Hindlimb muscle (tissue), 1 donor: ENCODE results near the gene DNM1. TPM values are rescaled to one million over a fixed set of nuclear protein-coding genes. Genes with fewer than 3 reads are reported as not detected.

Source experiments
- DNase-seq: peaks from one replicate; pipeline ENCODE4 v3.0.0-alpha.2; 2013
- polyA plus RNA-seq: library from polyadenylated mRNA; unstranded; fragments of 120-200 nt; gene quantifications from one replicate; pipeline ENCODE4 v1.2.1, GENCODE V29; 2013; ENCODE audit not compliant: insufficient read length

DNM1 gene
- polyA plus RNA-seq = 51.3 TPM

DNA sequence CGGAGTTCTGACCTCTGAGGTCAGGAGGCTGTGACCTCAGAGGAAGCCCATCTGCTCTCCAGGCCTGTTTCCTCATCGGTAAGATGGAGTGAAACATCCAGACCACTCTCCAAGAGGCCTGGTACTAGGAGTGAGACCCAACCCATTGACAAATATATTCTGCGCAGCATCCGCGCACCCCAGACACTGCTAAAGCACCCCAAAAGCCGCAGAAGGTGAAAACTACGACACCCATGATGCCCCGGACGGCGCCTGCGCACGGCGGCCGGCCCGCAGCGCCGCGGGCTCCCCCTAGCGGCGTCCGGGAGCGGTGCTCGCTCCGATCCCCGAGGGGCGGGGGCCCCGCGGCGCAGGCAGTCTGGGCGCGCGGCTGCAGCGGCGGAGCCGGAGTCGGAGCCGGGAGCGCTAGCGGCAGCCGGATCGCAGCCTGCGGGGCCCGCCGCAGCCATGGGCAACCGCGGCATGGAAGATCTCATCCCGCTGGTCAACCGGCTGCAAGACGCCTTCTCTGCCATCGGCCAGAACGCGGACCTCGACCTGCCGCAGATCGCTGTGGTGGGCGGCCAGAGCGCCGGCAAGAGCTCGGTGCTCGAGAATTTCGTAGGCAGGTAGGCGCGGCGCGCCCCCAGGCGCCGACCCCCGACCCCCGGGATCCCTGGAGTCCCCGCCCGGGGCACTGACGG lies at the start of gene DNM1:
TSS of gene DNM1 (plus strand) at position 356 of the 683 bp plus-strand sequence. CDS start at position 448, 92 bp downstream.
- DNase-seq = peak; percentile 84

- no peak for DNase-seq
Measured at GRCh38 chr9:128153947-128154695, 49.1 kb upstream of the DNM1 start.

DNA sequence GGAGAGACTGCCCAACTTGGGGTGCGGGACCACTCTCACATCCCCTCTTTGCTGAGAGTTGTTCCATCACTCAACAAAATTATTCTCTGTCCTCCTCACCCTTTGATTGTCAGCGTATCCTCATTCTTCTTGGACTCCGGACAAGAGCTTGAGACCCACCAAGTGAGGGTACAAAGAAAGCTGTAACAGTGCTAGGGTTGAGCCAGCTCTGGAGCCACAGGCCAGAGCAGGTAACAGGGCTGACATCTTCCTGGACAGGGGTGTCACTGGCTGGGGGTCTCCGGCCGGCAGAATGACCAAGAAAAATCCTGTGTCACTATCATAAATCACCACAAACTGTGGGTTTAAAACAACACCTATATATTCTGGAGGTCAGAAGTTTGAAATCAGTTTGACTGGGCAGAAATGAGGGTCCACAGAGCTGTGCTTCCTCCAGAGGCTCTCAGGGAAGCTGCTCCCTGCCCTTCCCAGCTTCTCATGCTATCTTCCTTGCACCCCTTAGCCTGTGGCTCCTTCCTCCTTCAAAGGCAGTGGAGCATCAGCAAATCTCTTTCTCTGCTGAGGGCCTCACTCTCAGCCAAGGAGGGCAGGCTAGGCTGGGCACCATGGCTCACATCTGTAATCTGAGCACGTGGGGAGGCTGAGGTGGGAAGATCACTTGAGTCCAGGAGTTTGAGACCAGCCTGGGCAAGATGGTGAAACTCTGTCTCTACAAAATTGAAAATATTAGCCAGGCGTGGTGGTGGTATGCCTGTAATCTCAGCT lies 47.3 kb upstream of the DNM1 start:
- no peak for DNase-seq

DNA sequence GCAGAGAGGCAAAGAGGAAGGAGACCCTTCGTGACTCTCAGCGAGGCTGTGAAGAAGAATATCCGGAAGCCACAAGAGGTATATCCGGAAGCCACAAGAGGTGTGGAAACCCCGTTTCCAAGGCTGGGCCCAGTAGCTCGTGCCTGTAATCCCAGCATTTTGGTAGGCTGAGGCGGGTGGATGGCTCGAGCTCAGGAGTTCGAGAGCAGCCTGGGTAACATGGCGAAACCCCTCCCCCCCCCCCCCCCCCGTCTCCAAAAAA lies 43.7 kb upstream of the DNM1 start:
- no peak for DNase-seq

GRCh38 chr9:128159784-128160602 lies 43.2 kb upstream of the DNM1 start, which contains the start of gene BBLN:
TSS of gene BBLN (plus strand) at chr9:128160265. CDS start at chr9:128160408, 143 bp downstream.
- DNase-seq = peak; percentile 93

DNA sequence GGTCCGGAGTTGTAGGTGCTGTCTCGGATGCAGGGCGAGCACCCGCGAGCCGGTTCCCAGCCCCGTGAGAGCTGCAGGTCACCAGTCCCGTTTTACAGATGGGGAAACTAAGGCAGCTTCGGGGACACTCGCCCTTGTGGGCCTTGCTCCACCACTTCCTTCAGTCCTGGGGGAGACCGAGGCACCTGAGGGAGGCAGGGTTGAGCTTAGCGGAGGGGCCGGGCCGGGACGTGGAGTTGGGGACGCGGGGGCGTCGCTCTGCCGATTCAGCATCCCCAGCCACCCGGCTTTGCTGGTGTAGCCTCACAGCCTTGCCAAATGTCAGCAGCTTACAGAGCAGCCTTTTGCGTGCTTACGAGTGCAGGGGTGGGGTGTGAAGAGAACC lies 42.6 kb upstream of the DNM1 start:
- no peak for DNase-seq

- DNase-seq = no peak
Measured at GRCh38 chr9:128161215-128161902, 41.8 kb upstream of the DNM1 start.

DNA sequence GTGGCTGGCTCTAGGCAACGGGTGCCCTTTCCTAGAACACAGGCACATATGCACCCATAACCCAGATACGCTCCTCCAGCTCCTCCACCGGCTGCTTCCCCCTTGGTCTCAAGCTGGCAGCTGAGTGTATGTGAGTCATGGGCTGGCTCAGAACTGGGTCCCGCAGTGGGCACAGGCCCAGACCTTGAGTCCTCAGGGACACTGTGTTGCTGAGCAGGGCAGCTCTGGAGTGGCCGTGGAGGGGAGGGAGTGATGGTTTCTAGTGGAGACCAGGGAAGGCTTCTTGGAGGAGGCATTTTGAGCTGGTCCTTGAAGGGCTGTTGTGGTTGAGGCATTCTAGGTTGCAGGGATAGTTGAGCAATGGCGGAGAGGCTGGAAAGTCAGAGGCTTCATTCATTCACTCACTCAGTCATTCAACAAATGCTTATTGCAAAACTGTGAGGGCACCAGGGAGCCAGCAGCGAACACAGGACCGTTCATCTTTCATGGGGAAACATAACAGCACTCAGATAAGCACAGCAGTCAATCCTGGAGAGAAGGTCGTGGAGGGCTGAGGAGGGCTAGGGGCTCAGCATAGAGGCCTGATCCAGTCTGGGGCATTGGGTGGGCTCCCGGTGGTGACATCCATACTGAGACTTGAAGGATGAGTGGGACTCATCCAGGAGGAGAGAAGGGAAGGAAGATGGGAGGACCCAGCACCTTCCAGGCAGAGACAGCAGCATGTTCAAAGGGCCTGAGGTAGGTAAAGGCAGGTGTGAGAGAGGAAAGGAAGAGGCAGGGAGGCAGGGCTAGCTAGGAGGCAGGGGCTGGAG lies 40.8 kb upstream of the DNM1 start:
- no peak for DNase-seq

GRCh38 chr9:128163027-128163515 lies 40.1 kb upstream of the DNM1 start:
- DNase-seq = no peak

DNA sequence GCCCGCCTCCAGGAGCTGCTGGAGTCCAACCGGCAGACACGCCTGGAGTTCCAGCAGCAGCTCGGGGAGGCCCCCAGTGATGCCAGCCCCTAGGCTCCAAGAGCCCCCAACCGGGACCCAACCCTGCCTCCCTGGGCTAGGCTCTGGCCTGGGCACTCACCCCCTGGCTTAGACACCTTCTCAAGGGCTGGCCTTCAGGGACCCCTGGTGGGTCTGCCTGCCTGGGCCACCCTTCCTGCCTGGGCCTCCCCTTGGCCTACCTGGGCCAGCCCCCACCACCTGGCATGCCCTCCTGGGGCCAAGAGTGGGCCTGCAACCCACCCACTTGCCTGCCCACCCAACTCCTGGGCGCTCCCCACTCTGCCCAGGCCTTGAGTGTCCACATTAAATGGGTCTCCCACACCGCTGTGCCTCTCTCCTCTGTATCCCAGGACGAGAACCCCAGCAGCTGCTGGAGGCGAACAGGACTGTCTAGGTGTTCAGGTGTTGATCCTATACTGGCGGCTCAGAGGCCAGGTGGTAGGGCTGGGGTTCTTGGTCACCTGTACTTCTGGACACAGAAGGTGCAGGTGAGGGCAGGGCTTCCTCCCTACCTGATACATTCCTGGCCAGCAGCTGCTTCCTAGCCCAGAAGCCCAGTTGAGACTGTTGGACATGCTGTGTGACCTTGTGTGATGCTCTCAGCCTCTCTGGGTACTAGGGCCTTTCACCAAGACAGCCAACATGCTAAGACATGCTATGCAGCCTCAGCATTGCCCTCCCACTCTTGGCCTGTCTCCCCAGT lies 39.5 kb upstream of the DNM1 start:
- no peak for DNase-seq

- DNase-seq = no peak
Measured at GRCh38 chr9:128164307-128164885, 38.8 kb upstream of the DNM1 start.

- no peak for DNase-seq
Measured at GRCh38 chr9:128166169-128166568, 37.0 kb upstream of the DNM1 start.

- DNase-seq = no peak
Measured at GRCh38 chr9:128167209-128167608, 36.0 kb upstream of the DNM1 start.

DNA sequence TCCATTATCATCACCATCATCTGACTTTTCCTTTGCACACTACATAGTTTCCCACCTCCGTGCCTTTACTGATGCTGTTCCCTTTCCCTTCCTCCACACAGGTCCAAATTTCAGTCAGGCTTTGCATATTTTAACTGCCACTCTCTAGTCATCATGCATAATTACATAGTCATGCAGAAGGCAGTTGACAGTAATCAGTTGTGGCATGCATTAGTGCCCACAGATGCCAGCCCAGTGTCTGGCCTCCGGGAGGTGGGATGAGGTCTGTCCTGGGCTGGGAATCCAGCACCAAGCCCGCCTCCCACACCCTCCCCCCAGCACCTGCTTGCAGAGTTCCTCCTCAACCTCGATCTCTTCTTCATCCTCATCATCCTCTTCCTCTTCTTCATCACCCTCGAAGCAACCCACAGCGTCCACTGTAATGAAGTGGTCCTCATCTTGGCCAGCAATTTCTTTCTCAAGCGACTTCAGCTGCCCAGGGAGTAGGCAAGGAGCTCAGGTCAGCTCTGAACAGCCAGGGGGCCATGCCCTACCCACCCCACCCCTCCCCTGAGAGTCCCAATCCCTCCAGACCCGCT lies 34.4 kb upstream of the DNM1 start:
- no peak for DNase-seq

GRCh38 chr9:128169492-128169891 lies 33.7 kb upstream of the DNM1 start:
- no peak for DNase-seq

DNA sequence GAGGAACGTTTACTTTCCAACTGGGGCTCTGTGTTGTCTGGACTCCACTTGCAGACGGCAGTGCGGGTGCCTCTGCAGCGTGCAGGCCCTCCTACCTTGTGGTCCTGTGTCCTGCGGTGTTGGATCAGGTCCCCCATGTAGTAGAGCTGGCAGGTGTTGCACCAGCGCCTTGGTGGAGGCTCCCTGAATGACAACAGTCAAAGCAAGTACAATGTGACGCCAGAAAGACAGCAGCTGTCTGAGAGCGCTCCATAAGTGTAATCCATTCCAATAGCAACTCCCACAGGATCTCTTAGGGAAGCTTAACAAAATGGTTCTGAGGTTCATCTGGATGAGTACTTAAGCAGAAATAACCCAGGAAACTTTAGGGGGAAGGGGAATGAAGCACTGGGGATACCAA lies 33.3 kb upstream of the DNM1 start:
- no peak for DNase-seq

DNA sequence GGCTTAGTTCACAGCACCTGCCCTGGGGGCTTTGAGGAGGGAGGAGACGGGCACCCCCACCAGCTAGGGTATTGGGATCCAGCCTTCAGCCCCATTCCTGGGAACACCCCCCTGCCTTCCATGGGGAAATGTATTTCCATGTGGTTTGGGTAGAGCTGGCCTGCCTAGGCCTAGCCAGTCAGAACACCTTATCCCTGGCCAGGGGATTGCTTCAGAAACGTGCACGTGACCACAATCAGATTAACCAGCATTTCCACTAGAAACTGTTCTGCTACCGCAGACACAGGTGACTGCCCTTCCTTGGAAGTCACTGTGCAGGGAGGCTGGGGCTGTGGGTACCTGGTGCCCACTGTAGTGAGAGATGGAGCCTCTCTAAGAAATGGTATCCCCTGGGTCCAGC lies 29.1 kb upstream of the DNM1 start:
- no peak for DNase-seq

- no peak for DNase-seq
Measured at GRCh38 chr9:128175102-128175563, 28.0 kb upstream of the DNM1 start.

GRCh38 chr9:128175726-128176125 lies 27.5 kb upstream of the DNM1 start:
- no peak for DNase-seq
